A204.1 (cell line): ENCODE data around the gene AADACL3.
"Not testable (repeated sequence)": the region's sequence is repeated elsewhere in the genome, so short reads cannot be mapped to it uniquely, and the experiment has no call there.

Experiments
- FAIRE-seq: peaks from 2 replicates; lab custom pipeline; 2012; peaks lifted over from hg19 to GRCh38; lab: Jason Lieb, UNC

AADACL3 gene, protein sequence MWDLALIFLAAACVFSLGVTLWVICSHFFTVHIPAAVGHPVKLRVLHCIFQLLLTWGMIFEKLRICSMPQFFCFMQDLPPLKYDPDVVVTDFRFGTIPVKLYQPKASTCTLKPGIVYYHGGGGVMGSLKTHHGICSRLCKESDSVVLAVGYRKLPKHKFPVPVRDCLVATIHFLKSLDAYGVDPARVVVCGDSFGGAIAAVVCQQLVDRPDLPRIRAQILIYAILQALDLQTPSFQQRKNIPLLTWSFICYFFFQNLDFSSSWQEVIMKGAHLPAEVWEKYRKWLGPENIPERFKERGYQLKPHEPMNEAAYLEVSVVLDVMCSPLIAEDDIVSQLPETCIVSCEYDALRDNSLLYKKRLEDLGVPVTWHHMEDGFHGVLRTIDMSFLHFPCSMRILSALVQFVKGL

DNA sequence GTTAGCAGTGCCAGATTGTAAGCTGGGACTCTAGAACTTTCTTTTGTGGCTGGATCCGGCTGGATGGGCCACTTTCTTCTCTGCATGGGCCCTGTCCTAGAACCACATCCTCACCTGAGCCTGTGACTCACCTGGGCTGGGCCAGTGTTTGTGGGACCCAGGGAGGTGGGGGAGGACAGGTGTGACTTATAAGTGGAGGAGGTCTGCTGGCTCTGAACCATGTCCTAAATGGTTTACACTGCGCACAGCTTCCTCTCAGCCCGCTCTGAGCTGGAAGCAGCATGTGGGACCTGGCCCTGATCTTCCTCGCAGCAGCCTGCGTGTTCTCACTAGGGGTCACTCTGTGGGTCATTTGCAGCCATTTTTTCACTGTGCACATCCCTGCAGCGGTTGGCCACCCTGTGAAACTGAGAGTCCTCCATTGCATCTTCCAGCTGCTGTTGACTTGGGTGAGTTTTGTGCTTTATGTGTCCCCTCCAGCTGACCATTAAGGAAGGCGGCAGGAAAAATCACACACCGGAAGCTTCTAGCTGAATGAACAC is at the start of gene AADACL3:
Gene AADACL3 (plus strand): TSS at position 215 of the 542 bp plus-strand sequence. CDS start 67 bp downstream, at position 282.
- FAIRE-seq: no peak

DNA sequence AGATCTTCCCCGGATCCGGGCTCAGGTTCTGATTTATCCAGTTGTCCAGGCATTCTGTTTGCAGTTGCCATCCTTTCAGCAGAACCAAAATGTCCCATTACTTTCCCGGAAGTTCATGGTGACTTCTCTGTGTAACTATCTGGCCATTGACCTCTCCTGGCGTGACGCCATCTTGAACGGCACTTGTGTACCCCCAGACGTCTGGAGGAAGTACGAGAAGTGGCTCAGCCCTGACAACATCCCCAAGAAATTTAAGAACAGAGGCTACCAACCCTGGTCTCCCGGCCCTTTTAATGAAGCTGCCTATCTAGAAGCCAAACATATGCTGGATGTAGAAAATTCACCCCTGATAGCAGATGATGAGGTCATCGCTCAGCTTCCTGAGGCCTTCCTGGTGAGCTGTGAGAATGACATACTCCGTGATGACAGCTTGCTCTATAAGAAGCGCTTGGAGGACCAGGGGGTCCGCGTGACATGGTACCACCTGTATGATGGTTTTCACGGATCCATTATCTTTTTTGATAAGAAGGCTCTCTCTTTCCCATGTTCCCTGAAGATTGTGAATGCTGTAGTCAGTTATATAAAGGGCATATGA is 49.7 kb upstream of the AADACL3 start:
- no peak for FAIRE-seq

DNA sequence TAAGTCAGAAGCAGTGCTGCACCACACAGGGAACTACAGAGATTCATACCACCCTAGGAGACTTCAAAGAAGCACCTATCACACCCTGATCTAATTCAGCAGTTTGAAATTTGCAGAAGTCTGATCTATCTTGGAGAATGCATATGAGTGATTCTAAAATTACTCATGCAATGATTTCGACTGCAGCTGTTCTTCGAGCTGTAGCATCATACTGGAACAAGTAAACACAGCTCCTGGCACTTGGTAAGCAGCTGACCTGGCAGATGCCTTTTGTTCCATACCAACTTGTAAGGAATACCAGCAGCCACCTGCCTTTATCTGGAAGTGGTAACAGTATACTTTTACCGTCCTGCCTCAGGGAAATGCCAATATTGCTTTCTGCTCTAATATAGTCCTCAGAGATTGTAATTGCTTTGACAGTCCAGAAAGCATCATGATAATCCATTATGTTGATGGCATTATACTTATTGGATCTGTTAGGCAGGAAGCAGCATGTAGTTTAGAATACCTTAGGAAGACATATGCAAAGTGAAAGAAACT is 46.3 kb upstream of the AADACL3 start:
- FAIRE-seq: no peak

GRCh38 chr1:12674358-12674757 is 41.6 kb upstream of the AADACL3 start:
- no peak for FAIRE-seq

DNA sequence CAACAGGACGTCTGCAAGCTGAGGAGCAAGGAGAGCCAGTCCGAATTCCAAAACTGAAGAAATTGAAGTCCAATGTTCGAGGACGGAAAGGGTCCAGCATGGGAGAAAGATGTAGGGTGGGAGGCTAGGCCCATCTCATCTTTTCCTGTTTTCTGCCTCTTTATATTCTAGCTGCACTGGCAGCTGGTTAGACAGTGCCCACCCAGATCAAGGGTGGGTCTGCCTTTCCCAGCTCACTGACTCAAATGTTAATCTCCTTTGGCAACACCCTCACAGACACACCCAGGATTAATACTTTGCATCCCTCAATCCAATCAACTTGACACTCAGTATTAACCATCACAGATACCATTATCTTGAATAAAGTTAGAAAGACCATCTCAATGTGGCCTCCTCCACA is 39.8 kb upstream of the AADACL3 start:
- FAIRE-seq: not testable (repeated sequence)

DNA sequence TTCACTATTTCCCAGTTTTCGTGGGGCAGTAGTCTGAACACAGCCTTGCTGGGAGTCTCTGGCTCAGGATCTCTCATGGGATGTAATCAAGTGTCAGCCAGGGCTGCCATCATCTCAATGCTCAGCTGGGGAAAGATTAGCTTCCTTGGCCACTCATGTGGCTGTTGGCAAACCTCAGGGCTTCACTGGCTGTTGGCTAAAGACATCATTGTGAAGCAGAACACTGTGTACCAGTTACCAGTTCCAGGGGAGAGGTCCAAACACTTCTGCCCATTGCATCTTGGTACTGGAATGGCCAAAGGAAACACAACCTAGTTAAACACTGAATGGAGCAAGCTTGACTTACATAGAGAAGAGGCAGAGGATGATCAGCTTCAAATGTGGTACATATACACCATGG is 38.3 kb upstream of the AADACL3 start:
- no peak for FAIRE-seq

- no peak for FAIRE-seq
These were observed 37.6 kb upstream of the AADACL3 start for GRCh38 chr1:12678350-12678749.

- no peak for FAIRE-seq
These were observed 37.1 kb upstream of the AADACL3 start for GRCh38 chr1:12678820-12679219.

GRCh38 chr1:12690156-12690555 is 25.8 kb upstream of the AADACL3 start:
- no peak for FAIRE-seq

- FAIRE-seq: no peak
These were observed 22.7 kb upstream of the AADACL3 start for GRCh38 chr1:12692967-12693782.

DNA sequence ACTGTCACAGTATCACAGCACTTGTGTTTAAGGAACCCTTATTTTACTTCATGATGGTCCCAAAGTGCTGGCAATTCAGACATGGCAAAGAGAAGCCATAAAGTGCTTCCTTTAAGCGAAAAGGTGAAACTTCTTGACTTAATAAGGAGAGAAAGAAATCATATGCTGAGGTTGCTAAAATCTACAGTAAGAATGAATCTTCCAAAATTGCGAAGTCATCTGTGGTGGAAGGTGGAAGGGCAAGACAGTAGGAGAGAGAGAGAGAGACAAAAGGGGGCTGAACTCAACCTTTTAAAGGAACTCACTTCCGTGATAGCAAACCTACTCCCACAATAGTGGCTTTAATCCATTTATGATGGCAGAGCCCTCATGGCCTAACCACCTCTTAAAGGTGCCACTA is 19.3 kb upstream of the AADACL3 start:
- FAIRE-seq: no peak

DNA sequence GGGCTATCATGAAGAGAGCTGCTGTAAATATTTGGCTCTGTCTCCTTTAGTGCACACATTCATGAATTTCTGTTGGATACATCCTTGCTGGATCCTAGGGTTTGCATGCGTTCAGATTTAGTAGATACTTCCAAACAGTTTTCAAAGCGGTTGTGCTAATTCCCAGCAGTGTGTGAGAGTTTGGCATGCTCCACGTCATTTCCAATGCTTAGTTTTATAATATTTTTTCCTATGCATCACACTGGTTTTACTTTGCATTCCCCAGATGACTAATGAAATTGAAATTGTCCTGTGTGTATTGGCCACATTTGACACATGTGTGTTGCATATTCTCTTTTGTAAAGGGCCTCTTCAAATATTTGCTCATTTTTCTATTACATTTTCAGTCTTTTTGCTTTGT is 18.5 kb upstream of the AADACL3 start:
- FAIRE-seq: no peak

GRCh38 chr1:12703821-12704451 is 12.0 kb upstream of the AADACL3 start:
- FAIRE-seq: no peak

DNA sequence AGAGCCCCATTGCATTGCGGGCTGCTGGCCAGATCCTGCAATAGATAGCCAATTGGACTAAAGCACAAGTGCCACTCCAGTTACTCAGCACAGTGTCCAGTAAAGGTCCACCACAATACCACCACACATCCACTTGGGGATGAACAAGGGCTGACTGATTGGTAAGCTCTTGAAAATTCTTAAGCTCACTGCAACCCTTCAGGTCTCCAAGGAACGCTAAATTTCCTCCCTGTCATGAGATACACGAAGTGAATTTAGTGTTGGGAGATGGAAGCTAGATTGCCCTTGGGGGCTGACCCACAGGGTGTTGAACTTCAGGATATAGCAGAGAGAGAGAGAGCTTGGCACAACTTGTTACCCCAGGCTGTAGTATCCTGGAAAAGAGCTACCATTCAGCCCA is 9.8 kb upstream of the AADACL3 start:
- FAIRE-seq: no peak

DNA sequence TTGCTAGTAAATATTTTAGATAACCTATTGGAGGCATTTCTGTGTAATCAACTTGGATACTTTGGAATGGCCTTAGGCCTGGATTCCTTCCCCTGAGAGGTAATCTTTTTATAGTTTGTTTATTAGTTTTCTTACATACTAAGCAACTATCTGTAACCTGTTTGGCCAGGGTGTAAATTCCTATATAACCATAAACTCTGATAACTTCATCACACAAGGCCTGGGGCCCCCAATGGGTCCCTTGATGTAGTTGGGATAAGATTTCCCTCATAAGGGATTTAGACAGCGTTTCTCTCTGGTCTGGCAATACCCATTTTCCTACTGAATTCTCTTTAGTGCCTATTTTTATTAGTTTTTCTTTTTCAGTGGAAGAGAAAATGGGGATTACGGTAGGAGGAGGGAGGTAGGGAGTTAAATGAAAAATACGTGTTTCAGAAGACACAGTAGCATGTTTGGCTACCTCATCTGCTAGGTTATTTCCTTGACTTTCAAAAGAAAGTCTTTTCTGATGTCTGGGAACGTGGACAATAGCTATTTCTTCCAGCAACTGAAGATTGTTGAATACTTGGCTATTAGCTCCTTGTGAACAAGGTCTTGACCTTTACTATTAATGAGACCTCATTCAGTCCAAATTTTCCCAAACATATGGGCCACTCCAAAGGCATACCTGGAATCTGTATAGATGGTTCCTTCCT is 7.4 kb upstream of the AADACL3 start:
- no peak for FAIRE-seq

GRCh38 chr1:12709091-12709491 is 6.8 kb upstream of the AADACL3 start:
- FAIRE-seq: no peak

- FAIRE-seq: no peak
These were observed 6.2 kb upstream of the AADACL3 start for GRCh38 chr1:12709696-12710095.

DNA sequence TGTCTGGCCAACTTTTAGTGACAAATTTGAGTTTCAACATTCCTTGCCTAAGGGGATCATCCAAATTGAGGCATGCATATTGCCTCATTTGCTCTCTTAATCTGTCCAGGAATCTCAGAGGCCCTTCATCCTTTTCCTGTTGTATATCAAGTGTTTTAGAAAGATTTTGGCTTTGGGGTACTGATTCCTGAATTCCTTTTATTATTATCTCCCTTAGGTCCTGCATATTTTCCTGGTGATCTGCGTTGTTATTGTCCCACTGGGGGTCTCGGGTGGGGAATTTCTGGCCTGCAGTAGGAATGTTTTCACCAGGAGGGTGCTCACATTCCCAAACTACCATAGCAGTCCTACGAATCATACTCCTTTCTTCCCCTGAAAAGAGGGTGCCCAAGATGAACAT is 4.4 kb upstream of the AADACL3 start:
- FAIRE-seq: no peak

GRCh38 chr1:12712076-12712475 is 3.8 kb upstream of the AADACL3 start:
- no peak for FAIRE-seq

- no peak for FAIRE-seq
These were observed 3.0 kb upstream of the AADACL3 start for GRCh38 chr1:12712929-12713328.

- FAIRE-seq: not testable (repeated sequence)
These were observed 2.3 kb upstream of the AADACL3 start for GRCh38 chr1:12713651-12714050.
